Erythroblast (primary cell): ENCODE measurements around the gene KRT74.

Experiments used
- GATA1 ChIP-seq: IDR thresholded peaks from 2 replicates; pipeline ENCODE4 v1.6.1; 2011; ENCODE audit warnings: low read depth, mild to moderate bottlenecking, control low read depth, low read length, moderate library complexity
- POLR2A ChIP-seq: IDR thresholded peaks from 2 replicates; pipeline ENCODE4 v1.6.1; 2011; ENCODE audit warnings: mild to moderate bottlenecking, low read length

GRCh38 chr12:52602552-52602951, 28.9 kb upstream of the KRT74 start:
- no peak for TF ChIP-seq POLR2A
- no peak for TF ChIP-seq GATA1
